Measurements from ENCODE around the gene PSMD5.

GRCh38 chr9:120829650-120830049, 13.1 kb downstream of the PSMD5 start:
- TF ChIP-seq CTCF (conservative IDR thresholded peaks at IDR 0.05; ENCODE audit: low read depth, low read length), result no peak
- TF ChIP-seq EZH2 (IDR thresholded peaks at IDR 0.05; ENCODE audit: borderline replicate concordance, low read depth, low read length, poor library complexity, severe bottlenecking), result no peak

Measured in A673 (cell line).